B cell (primary cell): Measurements from ENCODE around the gene SRGAP1. TPM values are rescaled to one million over a fixed set of nuclear protein-coding genes. Genes with fewer than 3 reads are reported as not detected.

Source experiments
- ATAC-seq: fragments of 200-7000 bp; cut with Tn5 transposase; one replicate; pipeline ENCODE4 v1.10.0; 2021; ENCODE audit warnings: low read depth, mild to moderate bottlenecking, moderate number of reproducible peaks, moderate library complexity
- CTCF ChIA-PET: fragments of 350-600 bp; sonication (Branson Sonifier 250); formaldehyde crosslinking; loops from one replicate; lab custom pipeline; 2021; ENCODE audit warnings: antibody characterized with exemption, inconsistent platforms; lab: Charles Lee
- POLR2A ChIA-PET: fragments of 350-600 bp; sonication (Branson Sonifier 250); formaldehyde crosslinking; loops from one replicate; lab custom pipeline; 2021; ENCODE audit warnings: antibody characterized with exemption; lab: Charles Lee
- DNase-seq: peaks from one replicate; pipeline ENCODE4 v3.0.0; 2013
- H2AFZ ChIP-seq: 2 replicates; pipeline ENCODE4 v1.6.1; 2012; ENCODE audit warnings: mild to moderate bottlenecking, low read depth, low read length; ENCODE audit not compliant: insufficient read depth, poor library complexity, severe bottlenecking
- H3K27ac ChIP-seq, 2 donors: 1 replicate in 1 of 2; 2 replicates in 1 of 2; pipeline ENCODE4 v1.5.1; 2012 to 2013; ENCODE audit warnings: low read length in 2 of 2, mild to moderate bottlenecking in 2 of 2, moderate library complexity in 1 of 2
- H3K27me3 ChIP-seq, 4 experiments: fragments of 200-600 bp in 1 of 4; sonication (generic) in 1 of 4; replicated peaks in 1 of 4; 1 replicate in 2 of 4; 2 replicates in 2 of 4; pipeline versions ENCODE4 v1.6.1 to v1.7.0; 2013 to 2016; ENCODE audit warnings: low read length in 3 of 4, mild to moderate bottlenecking in 2 of 4, mixed read lengths in 1 of 4, moderate library complexity in 1 of 4; ENCODE audit not compliant: insufficient read depth in 4 of 4, control insufficient read depth in 3 of 4; ENCODE audit errors: control extremely low read depth in 1 of 4
- H3K36me3 ChIP-seq, 2 experiments: replicated peaks in 1 of 2; 1 replicate in 1 of 2; 2 replicates in 1 of 2; pipeline versions ENCODE4 v1.6.1 to v1.7.1; 2013; ENCODE audit warnings: low read length in 1 of 2; ENCODE audit not compliant: insufficient read depth in 2 of 2, control insufficient read depth in 1 of 2; ENCODE audit errors: control extremely low read depth in 1 of 2, extremely low read depth in 1 of 2
- H3K4me1 ChIP-seq, 2 donors: fragments of 200-600 bp in 1 of 2; sonication (generic) in 1 of 2; 1 replicate in 1 of 2; 2 replicates in 1 of 2; pipeline versions ENCODE4 v1.5.1 to v1.6.1; 2013 to 2017; ENCODE audit warnings: low read length in 2 of 2; ENCODE audit not compliant: control insufficient read depth in 2 of 2, insufficient read depth in 2 of 2
- H3K4me2 ChIP-seq: replicated peaks from 2 replicates; pipeline ENCODE3; 2012; ENCODE audit warnings: mild to moderate bottlenecking, low read depth, low read length; ENCODE audit not compliant: poor library complexity, severe bottlenecking
- H3K4me3 ChIP-seq, 5 experiments: fragments of 200-600 bp in 1 of 5; sonication (generic) in 1 of 5; 1 replicate in 3 of 5; 2 replicates in 2 of 5; pipeline versions ENCODE4 v1.5.1 to v1.7.0; 2011 to 2016; ENCODE audit warnings: low read length in 4 of 5, mild to moderate bottlenecking in 4 of 5, low read depth in 2 of 5, control low read depth in 1 of 5, moderate library complexity in 1 of 5; ENCODE audit not compliant: insufficient read depth in 1 of 5; ENCODE audit errors: control extremely low read depth in 1 of 5, extremely low read depth in 1 of 5
- H3K79me2 ChIP-seq: fragments of 200-600 bp; sonication (generic); one replicate; pipeline ENCODE4 v1.6.0; 2016; ENCODE audit warnings: low read length; ENCODE audit not compliant: control insufficient read depth, insufficient read depth
- H3K9ac ChIP-seq: fragments of 200-600 bp; sonication (generic); 2 replicates; pipeline ENCODE4 v1.6.1; 2017; ENCODE audit warnings: mild to moderate bottlenecking, low read length, moderate library complexity
- H3K9me3 ChIP-seq, 3 donors: one replicate each; pipeline versions ENCODE4 v1.6.1 to v1.7.1; 2013; ENCODE audit warnings: low read length in 2 of 3; ENCODE audit not compliant: control insufficient read depth in 2 of 3, insufficient read depth in 1 of 3; ENCODE audit errors: control extremely low read depth in 1 of 3
- H4K20me1 ChIP-seq: 2 replicates; pipeline ENCODE4 v1.6.0; 2012; ENCODE audit warnings: mild to moderate bottlenecking, low read length; ENCODE audit not compliant: insufficient read depth, control insufficient read depth, poor library complexity, severe bottlenecking
- H3K27ac Mint-ChIP-seq: one replicate; pipeline ENCODE4 v1.8.0; 2021; ENCODE audit warnings: mixed read lengths
- H3K27me3 Mint-ChIP-seq: one replicate; pipeline ENCODE4 v1.8.0; 2021; ENCODE audit warnings: mixed read lengths
- H3K4me1 Mint-ChIP-seq: one replicate; pipeline ENCODE4 v1.8.0; 2021; ENCODE audit warnings: mixed read lengths
- H3K4me3 Mint-ChIP-seq: one replicate; pipeline ENCODE4 v1.8.0; 2021; ENCODE audit warnings: mixed read lengths
- H3K9me3 Mint-ChIP-seq: one replicate; pipeline ENCODE4 v1.8.0; 2022; ENCODE audit warnings: mixed read lengths; ENCODE audit not compliant: insufficient read depth
- CTCF ChIP-seq: fragments of 200-600 bp; IDR thresholded peaks from one replicate; pipeline ENCODE4 v1.8.0; 2022; ENCODE audit warnings: antibody characterized with exemption, mild to moderate bottlenecking
- EZH2 ChIP-seq: IDR thresholded peaks from 2 replicates; pipeline ENCODE4 v1.6.1; 2012; ENCODE audit warnings: borderline replicate concordance, low read depth, mild to moderate bottlenecking, moderate library complexity, low read length; ENCODE audit not compliant: insufficient read depth, poor library complexity, severe bottlenecking
- WGBS: methylation state at CpG from one replicate; pipeline ENCODE4 v1.1.5; 2013; ENCODE audit warnings: missing lambda C conversion rate; ENCODE audit not compliant: insufficient coverage; 5-methylcytosine and 5-hydroxymethylcytosine counted together
- intact Hi-C: fragments of 100-400 bp; cut with micrococcal nuclease; formaldehyde crosslinking; loops from one replicate; pipeline ENCODE4 v1.10.0; 2022
- polyA plus RNA-seq: library from polyadenylated mRNA; depleted of rRNA; stranded (reverse); fragments of >200 nt; gene quantifications from 2 replicates; pipeline ENCODE4 v1.2.3, GENCODE V29; 2012
- total RNA-seq, 2 donors: library from RNA; stranded (reverse); fragments of 120-200 nt in 1 of 2; gene quantifications; 1 replicate in 1 of 2; 2 replicates in 1 of 2; pipeline versions ENCODE4 v1.2.3 to v1.2.4, GENCODE V29; 2013 to 2022

The SRGAP1 gene
- total and polyA plus RNA-seq, 2 donors (not counting 1 experiment from before 2014, with no cell fraction given) = under 0.01 to 0.22 TPM

- Histone ChIP-seq H3K9ac (no peak overlapping the region), H3K36me3 (no peaks in the 10 kb centered on the region), H3K4me1 (no peaks in the 10 kb centered on the region), H4K20me1 (no peaks in the 10 kb centered on the region), H2AFZ (no peak overlapping the region), H3K4me2 (no peak overlapping the region), H3K4me3 (no peak overlapping the region), H3K27me3 (no peaks in the 10 kb centered on the region), H3K27ac (no peak overlapping the region), H3K9me3 (no peaks in the 10 kb centered on the region), H3K79me2 (no peaks in the 10 kb centered on the region)
- Mint-ChIP-seq H3K4me3 (no peak overlapping the region), H3K27ac (no peak overlapping the region), H3K4me1 (no peaks in the 10 kb centered on the region), H3K9me3 (no peaks in the 10 kb centered on the region), H3K27me3 (peaks cover 8% of the 10 kb centered on the region)
- TF ChIP-seq EZH2 = no peak
- TF ChIP-seq CTCF = no peak
- DNase-seq = no peak
- intact Hi-C loops = no loop called here
- ATAC-seq = no peak
- WGBS = 87% methylated on average over 6 of the region's 6 CpGs
- ChIA-PET POLR2A (no interaction called here), CTCF (no interaction called here)
These were observed 281.4 kb downstream of the SRGAP1 start for GRCh38 chr12:64125913-64126312.

- Mint-ChIP-seq H3K4me1 (no peaks in the 10 kb centered on the region), H3K27ac (no peak overlapping the region)
- intact Hi-C loops = no loop called here
These were observed 283.3 kb downstream of the SRGAP1 start for GRCh38 chr12:64127811-64128210.

More at GRCh38 chr12:64127811-64128210, 283.3 kb downstream of the SRGAP1 start:
- ATAC-seq (no peak), DNase-seq (no peak)
- Mint-ChIP-seq H3K9me3 (no peaks in the 10 kb centered on the region), H3K27me3 (peaks cover 4% of the 10 kb centered on the region), H3K4me3 (no peak overlapping the region)
- Histone ChIP-seq H3K27me3 (no peaks in the 10 kb centered on the region), H3K36me3 (no peaks in the 10 kb centered on the region), H3K27ac (no peak overlapping the region), H3K9ac (no peak overlapping the region), H4K20me1 (no peaks in the 10 kb centered on the region), H3K4me2 (no peak overlapping the region), H3K79me2 (no peaks in the 10 kb centered on the region), H3K4me1 (no peaks in the 10 kb centered on the region), H3K4me3 (no peak overlapping the region), H3K9me3 (no peaks in the 10 kb centered on the region), H2AFZ (no peak overlapping the region)
- WGBS = 91% methylated on average over 11 of the region's 14 CpGs
- POLR2A ChIA-PET = no interaction called here
- TF ChIP-seq CTCF (no peak), EZH2 (no peak)
- CTCF ChIA-PET = no interaction called here
